ENCODE results near the gene PLA2R1.

The PLA2R1 gene

DNA sequence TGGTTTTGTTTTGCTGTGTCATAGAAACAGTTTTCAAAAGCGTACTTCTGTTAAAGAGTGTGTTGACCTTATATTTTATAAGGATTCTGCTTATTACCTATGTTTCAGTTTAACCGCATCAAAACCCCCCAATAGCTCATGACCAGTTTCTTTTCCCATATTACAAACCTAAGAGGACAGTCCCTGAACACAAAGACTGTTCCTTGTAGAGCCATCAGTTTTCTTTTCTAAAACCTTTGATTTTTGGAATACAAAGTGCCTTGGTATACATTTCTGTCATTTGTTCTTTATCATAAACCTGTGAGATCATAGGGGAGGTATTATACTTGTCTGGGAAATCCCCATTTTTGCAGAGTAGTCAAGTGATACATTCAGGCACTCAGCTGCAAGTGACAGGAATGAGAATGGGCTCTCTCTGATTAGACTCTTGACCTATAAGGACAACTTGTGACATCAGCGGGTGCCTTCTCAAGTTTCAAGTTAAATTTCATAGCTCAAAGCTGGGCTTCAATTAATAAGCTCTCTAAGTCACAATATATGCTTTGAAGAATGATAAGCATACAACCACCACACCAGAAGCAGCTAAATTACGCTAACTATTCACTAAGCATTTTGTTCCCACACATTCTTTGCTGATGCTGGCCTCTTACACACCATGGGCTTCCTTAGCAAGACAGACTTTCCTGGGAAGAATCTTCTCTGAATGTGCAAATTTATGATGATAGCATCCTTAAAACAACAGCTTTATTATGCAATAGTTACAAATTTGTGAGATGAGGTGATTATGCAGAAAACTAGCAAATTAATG, 167.0 kb downstream of the PLA2R1 start:
- no peak for DNase-seq (ENCODE audit: low spot score)

GRCh38 chr2:159894145-159894838, 168.1 kb downstream of the PLA2R1 start:
- DNase-seq (ENCODE audit: low spot score): no peak

DNA sequence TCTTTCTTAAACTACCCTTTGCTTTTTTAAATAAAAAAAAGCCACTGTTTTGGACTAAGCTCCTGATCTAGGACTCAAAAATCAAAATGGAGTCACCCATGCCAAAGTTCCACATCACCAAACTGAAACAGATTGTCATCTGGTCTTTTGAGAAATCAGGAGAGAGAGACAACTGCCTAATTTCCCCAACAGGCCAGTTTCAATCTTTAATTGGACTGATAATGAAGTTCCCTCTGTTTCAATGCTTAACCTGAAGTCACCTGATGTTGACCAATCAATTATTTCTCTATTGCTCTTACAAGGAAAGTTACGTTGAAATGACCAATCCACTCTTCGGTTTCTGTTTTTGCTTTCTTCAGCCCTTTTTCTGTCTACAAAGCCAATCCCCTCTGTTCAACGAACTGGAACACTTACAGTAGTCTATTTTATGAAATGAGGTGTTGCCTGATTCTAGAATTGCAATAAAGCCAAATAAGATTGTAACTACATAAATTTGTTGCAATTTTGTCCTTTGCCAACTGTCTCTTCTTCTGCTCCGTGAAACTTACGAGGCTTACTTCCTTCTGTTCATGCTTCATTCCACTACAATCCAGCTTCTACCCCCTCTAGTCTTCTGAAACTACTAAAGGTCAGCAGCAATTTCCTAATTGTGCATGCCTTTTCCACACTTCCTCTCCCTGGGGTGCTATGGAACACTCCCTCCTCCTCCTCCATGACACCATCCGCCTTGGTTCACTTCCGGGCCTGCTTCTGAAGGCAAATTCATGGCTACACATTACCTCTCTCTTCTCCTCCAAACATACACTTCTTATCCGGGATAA, 169.2 kb downstream of the PLA2R1 start:
- DNase-seq (ENCODE audit: low spot score): no peak

- DNase-seq (ENCODE audit: low spot score): no peak
Measured at GRCh38 chr2:159891917-159892730, 170.3 kb downstream of the PLA2R1 start.

DNA sequence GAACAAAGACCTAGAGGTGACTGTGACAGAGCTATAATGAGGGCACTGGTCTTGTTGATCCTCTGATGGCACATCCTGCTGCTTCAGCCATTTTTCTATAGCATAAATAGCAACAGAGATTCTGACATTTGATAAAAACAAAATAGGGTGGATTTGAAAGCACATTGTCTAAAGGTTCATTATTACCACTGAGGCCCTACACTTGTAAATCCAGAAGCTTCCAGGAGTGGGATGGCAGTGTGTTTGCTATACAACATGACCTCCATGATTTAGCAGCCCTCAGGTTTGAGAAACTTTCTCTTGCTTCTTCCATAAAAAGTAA, 171.2 kb downstream of the PLA2R1 start:
- DNase-seq (ENCODE audit: low spot score): no peak

GRCh38 chr2:159890551-159891266, 171.7 kb downstream of the PLA2R1 start:
- no peak for DNase-seq (ENCODE audit: low spot score)

GRCh38 chr2:159882130-159882745, 180.2 kb downstream of the PLA2R1 start:
- DNase-seq (ENCODE audit: low spot score): no peak

Data from Ammon's horn (tissue), 1 donor.